Psoas muscle (tissue), 8 donors: Measurements from ENCODE around the gene COL1A1. TPM values are rescaled to one million over a fixed set of nuclear protein-coding genes. Genes with fewer than 3 reads are reported as not detected.

Experiments used
- ATAC-seq, 4 donors: fragments of 200-7000 bp; cut with Tn5 transposase; one replicate each; pipeline ENCODE4 v1.9.1; 2020; ENCODE audit warnings: moderate library complexity in 3 of 4, mild to moderate bottlenecking in 2 of 4
- DNase-seq, 2 donors: peaks; one replicate each; pipeline ENCODE4 v3.0.0-alpha.2; 2020
- H3K27ac ChIP-seq: fragments of 200-600 bp; one replicate; pipeline ENCODE4 v1.8.0; 2022
- H3K27me3 ChIP-seq, 3 donors: fragments of 200-600 bp in 1 of 3; one replicate each; pipeline versions ENCODE4 v1.6.1 to v1.8.0; 2013 to 2022; ENCODE audit warnings: low read length in 2 of 3, mild to moderate bottlenecking in 2 of 3, moderate library complexity in 1 of 3; ENCODE audit not compliant: insufficient read depth in 3 of 3
- H3K36me3 ChIP-seq, 2 donors: fragments of 200-600 bp in 1 of 2; one replicate each; pipeline versions ENCODE4 v1.6.1 to v1.8.0; 2013 to 2022; ENCODE audit warnings: low read depth in 1 of 2, mild to moderate bottlenecking in 1 of 2, moderate library complexity in 1 of 2; ENCODE audit not compliant: insufficient read depth in 1 of 2
- H3K4me1 ChIP-seq: fragments of 200-600 bp; one replicate; pipeline ENCODE4 v1.8.0; 2022
- H3K4me3 ChIP-seq: fragments of 200-600 bp; one replicate; pipeline ENCODE4 v1.8.0; 2022; ENCODE audit warnings: mild to moderate bottlenecking
- H3K9me3 ChIP-seq: fragments of 200-600 bp; one replicate; pipeline ENCODE4 v1.8.0; 2022
- WGBS, 3 donors: extraction: QIAGEN DNeasy Blood & Tissue Kit; methylation state at CpG; one replicate each; pipeline versions ENCODE4 v1.1.6 to v1.1.7; 2013; 5-methylcytosine and 5-hydroxymethylcytosine counted together
- intact Hi-C, 2 donors: fragments of 100-400 bp; cut with DNase I; formaldehyde crosslinking; loops; one replicate each; pipeline versions ENCODE4 v1.11.0 to v1.14.2; 2022
- polyA plus RNA-seq, 3 donors: library from polyadenylated mRNA; stranded (reverse); fragments of 200-250 nt; gene quantifications; one replicate each; pipeline ENCODE4 v1.2.3, GENCODE V29; 2013
- total RNA-seq, 4 donors: library from RNA; stranded (reverse); fragmentation: NEBNext Ultra II Directional in 2 of 4; extraction: Animal tissue kit (Norgen Biotek cat#: 25700) in 2 of 4; gene quantifications; one replicate each; pipeline versions ENCODE4 v1.2.1 to v1.2.4, GENCODE V29; 2021 to 2023
- TF ChIP-seq, protein P1 (sequence below): fragments of 200-600 bp; IDR thresholded peaks from one replicate; pipeline ENCODE4 v1.8.0; 2022; ENCODE audit warnings: antibody characterized with exemption
- donor health status: healthy with polysubstance abuse.
- donor health status: DM: no; HTN: no; CAD: no; lungs with moderate emphysema.
- donor health status: Bipolar disorder and iron deficiency.
- donor health status: healthy.
- donor health status: DM: yes; HTN: yes; CAD: no.
- donor health status: DM: no; HTN: no; CAD: no.
- donor health status: DM: no; HTN: no; CAD: no.
- donor health status: DM: yes; HTN: yes; CAD: no.

COL1A1 gene
- total and polyA plus RNA-seq, 7 donors: 2.3 to 46.6 (median 10.2) TPM

DNA sequence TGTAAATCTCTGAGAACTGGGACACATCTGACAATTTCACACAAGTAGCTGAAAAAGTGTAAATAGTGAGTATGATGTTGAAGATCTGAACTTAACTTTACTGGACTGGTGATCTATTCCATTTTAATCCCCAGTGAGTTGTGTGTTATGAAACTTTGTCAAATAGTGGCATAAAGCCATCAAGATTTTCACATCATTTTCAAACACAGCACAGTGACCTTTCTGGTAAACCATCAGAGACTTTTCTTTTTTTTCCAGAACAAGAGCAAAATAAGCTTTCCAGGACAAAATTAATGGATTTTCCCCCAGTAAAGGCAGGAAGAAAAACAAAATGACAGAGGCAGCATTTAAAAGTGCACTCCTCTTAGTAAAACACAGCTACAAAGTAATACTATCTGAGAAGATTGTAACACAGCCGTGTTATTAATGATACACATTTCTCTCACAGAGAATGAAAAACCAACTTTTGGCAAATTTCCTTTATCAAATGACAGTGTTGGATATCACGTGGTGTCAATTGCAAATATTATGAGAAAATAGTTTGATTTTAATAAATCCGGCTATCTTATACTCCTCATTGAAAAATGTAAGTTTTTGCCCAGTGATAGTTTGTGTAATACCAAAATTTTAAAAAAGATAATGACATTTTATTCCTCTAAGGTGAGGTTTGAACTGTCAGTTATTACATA is 16.8 kb upstream of the COL1A1 start:
- DNase-seq (no peak), ATAC-seq (peak in 1 of 4 donors; percentile 50)
- H3K9me3 ChIP-seq: no peaks in the 10 kb centered on the region
- 53 to 61% (median 54%) methylated on average over 3 of the region's 3 CpGs for WGBS, 3 donors
- TF ChIP-seq, protein P1, sequence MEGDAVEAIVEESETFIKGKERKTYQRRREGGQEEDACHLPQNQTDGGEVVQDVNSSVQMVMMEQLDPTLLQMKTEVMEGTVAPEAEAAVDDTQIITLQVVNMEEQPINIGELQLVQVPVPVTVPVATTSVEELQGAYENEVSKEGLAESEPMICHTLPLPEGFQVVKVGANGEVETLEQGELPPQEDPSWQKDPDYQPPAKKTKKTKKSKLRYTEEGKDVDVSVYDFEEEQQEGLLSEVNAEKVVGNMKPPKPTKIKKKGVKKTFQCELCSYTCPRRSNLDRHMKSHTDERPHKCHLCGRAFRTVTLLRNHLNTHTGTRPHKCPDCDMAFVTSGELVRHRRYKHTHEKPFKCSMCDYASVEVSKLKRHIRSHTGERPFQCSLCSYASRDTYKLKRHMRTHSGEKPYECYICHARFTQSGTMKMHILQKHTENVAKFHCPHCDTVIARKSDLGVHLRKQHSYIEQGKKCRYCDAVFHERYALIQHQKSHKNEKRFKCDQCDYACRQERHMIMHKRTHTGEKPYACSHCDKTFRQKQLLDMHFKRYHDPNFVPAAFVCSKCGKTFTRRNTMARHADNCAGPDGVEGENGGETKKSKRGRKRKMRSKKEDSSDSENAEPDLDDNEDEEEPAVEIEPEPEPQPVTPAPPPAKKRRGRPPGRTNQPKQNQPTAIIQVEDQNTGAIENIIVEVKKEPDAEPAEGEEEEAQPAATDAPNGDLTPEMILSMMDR: no peak
- intact Hi-C loops: no loop called here
- no peaks in the 10 kb centered on the region for H3K27me3 ChIP-seq
- peaks cover 6% of the 10 kb centered on the region for H3K4me1 ChIP-seq
- H3K4me3 ChIP-seq: no peak overlapping the region
- peak overlapping the region; percentile 26 for H3K27ac ChIP-seq
- no peaks in the 10 kb centered on the region for H3K36me3 ChIP-seq

DNA sequence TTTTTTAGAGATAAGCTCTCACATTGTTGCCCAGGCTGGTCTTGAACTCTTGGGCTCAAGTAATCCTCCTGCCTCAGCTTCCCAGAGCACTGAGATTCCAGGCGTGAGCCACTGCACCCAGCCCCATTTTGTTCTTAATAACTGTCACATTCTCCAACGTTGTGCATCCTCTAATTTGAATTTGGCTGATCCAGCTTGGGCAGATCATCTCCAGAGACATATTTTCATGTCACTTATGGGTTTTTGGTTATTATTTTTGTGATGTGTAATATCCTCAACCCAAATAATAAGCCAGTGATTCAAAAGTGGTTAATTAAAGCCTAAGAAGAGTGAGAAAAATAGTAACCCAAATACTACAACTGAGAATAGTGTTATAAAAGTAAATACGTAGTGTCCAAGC is 16.2 kb upstream of the COL1A1 start:
- Histone ChIP-seq H3K4me1 (peaks cover 6% of the 10 kb centered on the region), H3K9me3 (no peaks in the 10 kb centered on the region), H3K27ac (no peak overlapping the region), H3K27me3 (no peaks in the 10 kb centered on the region), H3K36me3 (no peaks in the 10 kb centered on the region), H3K4me3 (no peak overlapping the region)
- WGBS, 3 donors: 48 to 52% (median 49%) methylated on average over 3 of the region's 3 CpGs
- intact Hi-C loops: no loop called here
- DNase-seq: no peak
- TF ChIP-seq, protein P1: no peak
- ATAC-seq: no peak

DNA sequence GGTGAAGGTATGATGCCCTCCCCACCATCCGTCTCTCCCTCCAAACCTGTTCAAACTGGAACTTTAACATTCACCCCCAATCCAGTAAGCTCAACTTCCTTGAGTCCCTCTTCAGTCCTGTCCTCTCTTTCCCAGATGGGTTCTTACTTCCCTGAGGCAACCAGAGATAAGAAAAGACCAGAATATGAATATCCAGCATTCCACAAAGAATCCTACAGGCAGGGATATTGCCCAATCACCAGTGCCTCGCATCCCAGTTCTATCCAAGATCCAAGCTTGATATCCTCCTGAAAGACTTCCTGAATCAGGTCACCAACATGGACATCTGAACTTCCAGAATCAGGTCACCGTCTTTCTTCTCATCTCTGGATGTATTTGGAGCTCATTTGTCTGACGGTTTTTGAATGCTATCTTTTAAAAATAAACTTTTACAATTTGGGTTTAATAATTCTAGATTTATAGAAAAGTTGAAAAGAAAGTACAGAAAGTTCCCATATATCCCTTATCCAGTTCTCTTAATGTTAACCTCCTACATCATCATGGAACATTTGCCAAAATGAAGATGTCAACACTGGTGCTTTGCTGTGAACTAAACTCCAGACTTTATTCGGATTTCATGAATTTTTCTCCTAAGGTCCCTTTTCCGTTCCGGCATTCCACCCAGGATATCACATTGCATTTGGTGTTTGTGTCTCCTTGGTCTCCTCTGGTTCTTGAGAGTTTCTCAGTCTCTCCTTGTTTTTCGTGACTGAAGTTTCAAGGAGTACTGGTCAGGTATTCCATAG is 13.7 kb upstream of the COL1A1 start:
- intact Hi-C loops: no loop called here
- DNase-seq (no peak), ATAC-seq (no peak)
- WGBS, 3 donors: 65 to 76% (median 69%) methylated on average over 8 of the region's 8 CpGs
- Histone ChIP-seq H3K27ac (no peak overlapping the region), H3K27me3 (peaks cover 0 to 13% (median 6%) of the 10 kb centered on the region in 3 donors), H3K4me1 (peaks cover 4% of the 10 kb centered on the region), H3K36me3 (no peaks in the 10 kb centered on the region), H3K4me3 (no peak overlapping the region), H3K9me3 (no peaks in the 10 kb centered on the region)
- TF ChIP-seq, protein P1: no peak

DNA sequence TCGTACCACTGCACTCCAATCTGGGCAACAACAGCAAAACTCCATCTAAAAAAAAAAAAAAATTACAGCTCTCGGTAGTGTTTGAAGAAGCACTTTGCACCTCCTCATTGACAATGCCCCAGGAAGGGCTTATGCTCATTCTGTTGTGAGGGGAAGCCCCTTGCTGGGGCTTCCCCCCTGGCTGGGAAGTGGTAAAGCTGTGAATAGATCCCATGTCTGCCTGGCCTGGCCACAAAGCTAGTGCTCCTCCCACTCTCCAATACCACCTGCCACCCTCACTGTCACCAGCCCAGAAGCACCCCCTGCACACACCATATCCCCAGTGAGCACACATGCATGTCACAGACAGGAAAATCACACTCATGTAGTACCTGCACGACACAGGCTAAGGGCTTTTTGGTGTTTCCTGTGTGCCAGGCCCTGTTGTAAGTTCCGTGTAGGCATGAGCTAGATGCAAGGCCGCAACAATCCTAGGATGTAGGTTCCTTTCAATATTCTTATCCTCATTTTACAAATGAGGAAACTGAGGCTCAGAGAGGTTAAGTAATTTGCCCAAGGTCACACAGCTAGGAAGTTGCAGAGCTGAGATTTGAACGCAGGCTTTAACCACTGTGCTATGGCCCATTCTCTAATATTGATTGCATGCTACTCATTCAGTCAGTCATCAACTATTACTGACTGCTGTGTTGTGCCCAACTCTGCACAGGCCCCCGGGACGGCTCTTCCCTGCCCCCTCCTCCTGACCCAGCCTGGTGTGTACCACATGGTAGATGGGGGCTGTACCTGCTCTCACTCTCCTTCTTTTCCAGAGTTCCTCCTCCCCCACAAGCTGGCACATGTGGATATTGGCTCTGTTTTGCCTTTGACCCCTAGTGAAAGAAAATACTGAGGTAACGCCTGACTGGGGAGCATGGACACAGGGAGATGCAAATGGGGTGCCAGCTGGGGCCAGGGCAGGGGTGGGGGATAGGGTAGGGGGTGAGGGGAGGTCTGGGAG is 11.9 kb upstream of the COL1A1 start:
- intact Hi-C loops: no loop called here
- DNase-seq (no peak), ATAC-seq (no peak)
- Histone ChIP-seq H3K27me3 (peaks cover 0 to 29% (median 9%) of the 10 kb centered on the region in 3 donors), H3K4me3 (no peak overlapping the region), H3K4me1 (peaks cover 4% of the 10 kb centered on the region), H3K36me3 (no peaks in the 10 kb centered on the region), H3K27ac (no peak overlapping the region), H3K9me3 (no peaks in the 10 kb centered on the region)
- WGBS, 3 donors: 70 to 77% (median 71%) methylated on average over 9 of the region's 9 CpGs
- TF ChIP-seq, protein P1: no peak
